B cell (primary cell): ENCODE measurements around the gene CELSR3.

Experiments used
- CTCF ChIP-seq: fragments of 200-600 bp; IDR thresholded peaks from one replicate; pipeline ENCODE4 v1.8.0; 2022; ENCODE audit warnings: antibody characterized with exemption, mild to moderate bottlenecking
- EZH2 ChIP-seq: IDR thresholded peaks from 2 replicates; pipeline ENCODE4 v1.6.1; 2012; ENCODE audit warnings: borderline replicate concordance, low read depth, mild to moderate bottlenecking, moderate library complexity, low read length; ENCODE audit not compliant: insufficient read depth, poor library complexity, severe bottlenecking

- TF ChIP-seq CTCF (no peak), EZH2 (no peak)
Observed at GRCh38 chr3:48619541-48620524, 42.9 kb downstream of the CELSR3 start.
